ENCODE results near the gene PARVA. TPM values are rescaled to one million over a fixed set of nuclear protein-coding genes. Genes with fewer than 3 reads are reported as not detected.

The PARVA gene
- total and polyA plus RNA-seq, 9 of the 15 experiments (the other 6 are each of a cell fraction or from before 2014, with no cell fraction given) = 0.11 TPM; not detected in 8

GRCh38 chr11:12537778-12538401, 160.5 kb downstream of the PARVA start:
- TF ChIP-seq ZNF347 (CRISPR knock-in tag; IDR thresholded peaks at IDR 0.05; ENCODE audit: low read depth) (no peak), SLC30A9 (CRISPR knock-in tag; IDR thresholded peaks at IDR 0.05) (no peak), MAFG (tag; conservative IDR thresholded peaks at IDR 0.05) (no peak), SAP30 (IDR thresholded peaks at IDR 0.05; ENCODE audit: borderline replicate concordance, insufficient read depth, low read depth, low read length, poor library complexity, severe bottlenecking) (no peak), ZNF668 (CRISPR knock-in tag; IDR thresholded peaks at IDR 0.05) (no peak), RBM25 (IDR thresholded peaks at IDR 0.05; ENCODE audit: low read depth, low read length, severe bottlenecking) (peak; percentile 32), HCFC1 (IDR thresholded peaks at IDR 0.05; ENCODE audit: low read depth, low read length) (no peak), WHSC1 (IDR thresholded peaks at IDR 0.05; ENCODE audit: low read length) (no peak), PBX2 (CRISPR knock-in tag; IDR thresholded peaks at IDR 0.05; ENCODE audit: low read depth) (no peak), PBX2 (tag; conservative IDR thresholded peaks at IDR 0.05; ENCODE audit: low read depth) (0 out of 2 replicates have a peak, but pooled peaks have one; percentile 8), MEIS2 (IDR thresholded peaks at IDR 0.05; ENCODE audit: partially characterized antibody) (peak; percentile 11), BCL6 (CRISPR knock-in tag; IDR thresholded peaks at IDR 0.05) (no peak)
- TF ChIP-seq, protein P1, sequence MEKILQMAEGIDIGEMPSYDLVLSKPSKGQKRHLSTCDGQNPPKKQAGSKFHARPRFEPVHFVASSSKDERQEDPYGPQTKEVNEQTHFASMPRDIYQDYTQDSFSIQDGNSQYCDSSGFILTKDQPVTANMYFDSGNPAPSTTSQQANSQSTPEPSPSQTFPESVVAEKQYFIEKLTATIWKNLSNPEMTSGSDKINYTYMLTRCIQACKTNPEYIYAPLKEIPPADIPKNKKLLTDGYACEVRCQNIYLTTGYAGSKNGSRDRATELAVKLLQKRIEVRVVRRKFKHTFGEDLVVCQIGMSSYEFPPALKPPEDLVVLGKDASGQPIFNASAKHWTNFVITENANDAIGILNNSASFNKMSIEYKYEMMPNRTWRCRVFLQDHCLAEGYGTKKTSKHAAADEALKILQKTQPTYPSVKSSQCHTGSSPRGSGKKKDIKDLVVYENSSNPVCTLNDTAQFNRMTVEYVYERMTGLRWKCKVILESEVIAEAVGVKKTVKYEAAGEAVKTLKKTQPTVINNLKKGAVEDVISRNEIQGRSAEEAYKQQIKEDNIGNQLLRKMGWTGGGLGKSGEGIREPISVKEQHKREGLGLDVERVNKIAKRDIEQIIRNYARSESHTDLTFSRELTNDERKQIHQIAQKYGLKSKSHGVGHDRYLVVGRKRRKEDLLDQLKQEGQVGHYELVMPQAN (IDR thresholded peaks at IDR 0.05; ENCODE audit: borderline replicate concordance) = no peak
- Histone ChIP-seq H3K36me3 (ENCODE audit: control insufficient read depth, insufficient read depth, low read length) (no peaks in the 10 kb centered on the region), H3K9me3 (replicated peaks; ENCODE audit: control insufficient read depth, insufficient read depth, low read depth, low read length) (no peaks in the 10 kb centered on the region), H3K4me2 (ENCODE audit: insufficient read depth, low read length) (no peak overlapping the region), H4K20me1 (replicated peaks; ENCODE audit: control insufficient read depth, insufficient read depth, low read length) (no peaks in the 10 kb centered on the region; the same call in 1 of the 2 replicates), H3K27me3 (ENCODE audit: control insufficient read depth in 2 of 2, insufficient read depth in 2 of 2, low read length in 2 of 2) (peaks cover 26 to 77% of the 10 kb centered on the region in 2 experiments), H3K9me1 (ENCODE audit: control insufficient read depth, insufficient read depth, low read length) (no peaks in the 10 kb centered on the region), H3K4me3 (no peak overlapping the region), H3K9ac (ENCODE audit: insufficient read depth in 1 of 2, low read depth in 2 of 2, low read length in 2 of 2) (no peak overlapping the region), H2AFZ (ENCODE audit: low read depth, low read length) (no peak overlapping the region), H3K27ac (ENCODE audit: extremely low read depth, low read depth, low read length) (no peak overlapping the region), H3K79me2 (ENCODE audit: control insufficient read depth, insufficient read depth, low read length) (no peaks in the 10 kb centered on the region), H3K4me1 (replicated peaks in 1 of 2; ENCODE audit: control insufficient read depth in 2 of 2, insufficient read depth in 2 of 2, low read length in 2 of 2) (no peaks in the 10 kb centered on the region)
- intact Hi-C loops (cut with micrococcal nuclease) = no loop called here
- POLR2A ChIA-PET = interaction anchor here (1.1 kb wide), 1 partner anchor 20 kb away, joined by 4 read pairs; no protein-coding TSS in a partner anchor
- WGBS (ENCODE audit: insufficient coverage, low coverage, missing lambda C conversion rate) = 13% methylated on average over 6 of the region's 6 CpGs
- ATAC-seq = no peak
- BruUV-seq (replicated peaks) = no TSS peak
- FAIRE-seq = no peak
- CTCF ChIA-PET (ENCODE audit: low intra/inter-chr PET ratio) = no interaction called here
- DNase-seq (ENCODE audit: extremely low read depth in 1 of 4, low spot score in 3 of 4) = no peak
- in situ Hi-C loops (cut with MboI) = no loop called here

All from K562 (cell line).